ENCODE results near the gene ICAM1. TPM values are rescaled to one million over a fixed set of nuclear protein-coding genes. Genes with fewer than 3 reads are reported as not detected.
"Not testable (repeated sequence)": the region's sequence is repeated elsewhere in the genome, so short reads cannot be mapped to it uniquely, and the experiment has no call there.

ICAM1 gene
- total RNA-seq, 1 donor, result 35.5 TPM

DNA sequence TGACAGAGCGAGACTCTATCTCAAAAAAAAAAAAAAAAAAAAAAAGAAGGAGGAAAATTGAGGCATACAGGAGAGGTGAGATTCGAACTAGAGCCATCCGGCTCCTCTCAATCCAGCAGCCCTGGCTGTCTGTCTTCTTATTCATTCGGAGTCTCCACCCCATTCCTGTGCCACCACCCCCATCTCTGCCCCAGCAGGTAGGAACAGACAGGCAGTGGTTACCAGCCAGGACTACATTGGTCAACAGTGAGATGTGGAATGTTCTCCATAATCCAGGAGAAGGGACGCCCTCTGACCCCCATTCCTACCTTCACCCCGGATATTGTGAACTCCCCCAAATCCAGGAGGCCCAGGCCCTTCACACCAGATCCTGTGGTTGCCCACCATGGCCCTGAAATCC lies 33.2 kb upstream of the ICAM1 start:
- TF ChIP-seq, protein P1, sequence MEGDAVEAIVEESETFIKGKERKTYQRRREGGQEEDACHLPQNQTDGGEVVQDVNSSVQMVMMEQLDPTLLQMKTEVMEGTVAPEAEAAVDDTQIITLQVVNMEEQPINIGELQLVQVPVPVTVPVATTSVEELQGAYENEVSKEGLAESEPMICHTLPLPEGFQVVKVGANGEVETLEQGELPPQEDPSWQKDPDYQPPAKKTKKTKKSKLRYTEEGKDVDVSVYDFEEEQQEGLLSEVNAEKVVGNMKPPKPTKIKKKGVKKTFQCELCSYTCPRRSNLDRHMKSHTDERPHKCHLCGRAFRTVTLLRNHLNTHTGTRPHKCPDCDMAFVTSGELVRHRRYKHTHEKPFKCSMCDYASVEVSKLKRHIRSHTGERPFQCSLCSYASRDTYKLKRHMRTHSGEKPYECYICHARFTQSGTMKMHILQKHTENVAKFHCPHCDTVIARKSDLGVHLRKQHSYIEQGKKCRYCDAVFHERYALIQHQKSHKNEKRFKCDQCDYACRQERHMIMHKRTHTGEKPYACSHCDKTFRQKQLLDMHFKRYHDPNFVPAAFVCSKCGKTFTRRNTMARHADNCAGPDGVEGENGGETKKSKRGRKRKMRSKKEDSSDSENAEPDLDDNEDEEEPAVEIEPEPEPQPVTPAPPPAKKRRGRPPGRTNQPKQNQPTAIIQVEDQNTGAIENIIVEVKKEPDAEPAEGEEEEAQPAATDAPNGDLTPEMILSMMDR (IDR thresholded peaks at IDR 0.05; ENCODE audit: extremely low read depth, low read depth, low read length), result no peak
- Histone ChIP-seq H3K79me2 (ENCODE audit: insufficient read depth, low read length) (no peaks in the 10 kb centered on the region), H2AFZ (ENCODE audit: low read length) (peak overlapping the region; percentile 58), H3K36me3 (ENCODE audit: insufficient read depth, low read length) (no peaks in the 10 kb centered on the region), H3K9me3 (ENCODE audit: low read depth, low read length) (no peaks in the 10 kb centered on the region), H4K20me1 (ENCODE audit: insufficient read depth, low read length) (no peaks in the 10 kb centered on the region), H3K4me2 (ENCODE audit: insufficient read depth, low read length) (peak overlapping the region; percentile 50), H3K27ac (ENCODE audit: low read depth, low read length) (peak overlapping the region; percentile 84), H3K4me1 (ENCODE audit: insufficient read depth, low read length) (peaks cover 19% of the 10 kb centered on the region), H3K27me3 (ENCODE audit: insufficient read depth, low read length) (no peaks in the 10 kb centered on the region), H3K4me3 (ENCODE audit: insufficient read depth, low read length) (no peak overlapping the region)
- no peak for DNase-seq (ENCODE audit: insufficient read length, low spot score, missing footprints)

DNA sequence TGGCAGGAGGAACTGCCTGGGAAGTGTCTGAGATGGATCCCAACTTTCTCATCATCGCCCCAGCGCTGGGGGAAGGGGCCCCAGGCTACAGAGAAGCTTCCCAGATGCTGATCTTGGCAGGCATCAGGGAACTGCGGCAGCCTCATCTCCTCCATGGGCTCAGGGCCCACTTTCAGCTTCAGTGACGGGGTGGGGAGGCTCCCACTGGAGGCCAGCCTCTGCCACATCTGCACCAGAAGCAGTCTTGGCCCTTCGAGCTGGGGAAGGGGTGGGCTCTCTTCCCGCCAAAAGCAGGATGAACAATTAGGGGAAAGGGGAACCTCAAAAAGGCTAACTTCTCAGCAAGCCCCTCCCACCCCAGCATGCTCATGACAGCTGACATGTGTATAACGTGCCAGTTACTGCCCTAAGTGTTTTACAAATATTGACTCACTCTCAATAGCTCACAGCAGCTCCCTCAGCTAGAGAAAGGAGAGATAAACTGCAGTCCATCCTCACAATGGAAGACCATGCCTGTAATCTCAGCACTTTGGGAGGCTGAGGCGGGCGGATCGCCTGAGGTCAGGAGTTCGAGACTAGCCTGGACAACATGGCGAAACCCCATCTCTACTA lies 32.6 kb upstream of the ICAM1 start:
- H3K27ac ChIP-seq (ENCODE audit: low read depth, low read length), result peak overlapping the region; percentile 84
- H3K4me2 ChIP-seq (ENCODE audit: insufficient read depth, low read length), result peak overlapping the region; percentile 50
- H3K4me1 ChIP-seq (ENCODE audit: insufficient read depth, low read length), result peaks cover 19% of the 10 kb centered on the region
- H2AFZ ChIP-seq (ENCODE audit: low read length), result peak overlapping the region; percentile 58
- no peaks in the 10 kb centered on the region for H3K27me3 ChIP-seq (ENCODE audit: insufficient read depth, low read length)
- H3K4me3 ChIP-seq (ENCODE audit: insufficient read depth, low read length), result no peak overlapping the region
- no peaks in the 10 kb centered on the region for H3K79me2 ChIP-seq (ENCODE audit: insufficient read depth, low read length)
- TF ChIP-seq, protein P1 (IDR thresholded peaks at IDR 0.05; ENCODE audit: extremely low read depth, low read depth, low read length), result no peak
- H3K9me3 ChIP-seq (ENCODE audit: low read depth, low read length), result no peaks in the 10 kb centered on the region
- peak; percentile 94 for DNase-seq (ENCODE audit: insufficient read length, low spot score, missing footprints)
- no peaks in the 10 kb centered on the region for H3K36me3 ChIP-seq (ENCODE audit: insufficient read depth, low read length)
- H4K20me1 ChIP-seq (ENCODE audit: insufficient read depth, low read length), result no peaks in the 10 kb centered on the region

DNA sequence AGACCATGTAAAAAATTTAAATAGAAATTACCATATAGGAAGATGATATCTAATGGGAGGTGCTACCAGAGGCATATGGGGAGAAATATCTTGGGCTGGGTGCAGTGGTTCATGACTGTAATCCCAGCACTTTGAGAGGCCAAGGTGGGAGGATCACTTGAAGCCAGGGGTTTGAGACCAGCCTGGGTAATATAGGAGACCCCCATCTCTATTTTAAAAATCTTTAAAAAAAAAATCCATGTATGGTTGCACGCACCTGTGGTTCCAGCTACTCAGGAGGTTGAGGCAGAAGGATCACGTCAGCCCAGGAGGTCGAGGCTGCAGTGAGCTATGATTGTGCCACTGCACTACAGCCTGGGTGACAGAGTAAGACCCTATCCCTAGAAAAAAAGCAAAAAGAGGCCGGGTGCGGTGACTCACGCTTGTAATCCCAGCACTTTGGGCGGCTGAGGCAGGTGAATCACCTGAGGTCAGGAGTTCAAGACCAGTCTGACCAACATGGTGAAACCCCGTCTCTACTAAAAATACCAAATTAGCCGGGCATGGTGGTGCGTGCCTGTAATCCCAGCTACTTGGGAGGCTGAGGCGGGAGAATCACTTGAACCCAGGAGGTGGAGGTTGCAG lies 29.0 kb upstream of the ICAM1 start:
- H3K36me3 ChIP-seq (ENCODE audit: insufficient read depth, low read length); H3K79me2 ChIP-seq (ENCODE audit: insufficient read depth, low read length); DNase-seq (ENCODE audit: insufficient read length, low spot score, missing footprints); H3K27me3 ChIP-seq (ENCODE audit: insufficient read depth, low read length); H3K27ac ChIP-seq (ENCODE audit: low read depth, low read length); H3K4me2 ChIP-seq (ENCODE audit: insufficient read depth, low read length); H3K4me3 ChIP-seq (ENCODE audit: insufficient read depth, low read length); H3K9me3 ChIP-seq (ENCODE audit: low read depth, low read length); H2AFZ ChIP-seq (ENCODE audit: low read length); H4K20me1 ChIP-seq (ENCODE audit: insufficient read depth, low read length): not testable (repeated sequence)
- H3K4me1 ChIP-seq (ENCODE audit: insufficient read depth, low read length), result peaks cover 13% of the 10 kb centered on the region

DNA sequence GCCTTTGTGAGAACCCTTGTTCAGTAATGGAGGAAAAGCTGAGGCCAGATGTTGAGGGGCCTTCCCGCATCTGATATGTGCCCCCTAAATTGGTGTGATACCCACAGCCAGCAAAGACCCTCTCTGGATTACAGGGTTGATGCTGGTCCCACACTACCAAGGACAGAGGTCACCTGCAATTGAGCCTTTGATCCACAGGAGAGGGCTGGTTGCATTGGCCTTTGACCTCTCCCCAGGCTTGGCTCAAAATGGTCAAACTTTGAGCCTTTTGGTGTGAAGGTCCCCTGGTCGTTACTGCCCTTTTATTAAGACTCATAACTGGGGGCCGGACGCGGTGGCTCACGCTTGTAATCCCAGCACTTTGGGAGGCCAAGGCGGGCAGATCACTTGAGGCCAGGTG lies 27.3 kb upstream of the ICAM1 start:
- Histone ChIP-seq H3K4me1 (ENCODE audit: insufficient read depth, low read length) (peaks cover 5% of the 10 kb centered on the region), H3K27ac (ENCODE audit: low read depth, low read length) (no peak overlapping the region), H3K4me2 (ENCODE audit: insufficient read depth, low read length) (no peak overlapping the region), H3K36me3 (ENCODE audit: insufficient read depth, low read length) (no peaks in the 10 kb centered on the region), H2AFZ (ENCODE audit: low read length) (no peak overlapping the region), H3K27me3 (ENCODE audit: insufficient read depth, low read length) (no peaks in the 10 kb centered on the region), H4K20me1 (ENCODE audit: insufficient read depth, low read length) (no peaks in the 10 kb centered on the region), H3K4me3 (ENCODE audit: insufficient read depth, low read length) (no peak overlapping the region), H3K79me2 (ENCODE audit: insufficient read depth, low read length) (no peaks in the 10 kb centered on the region), H3K9me3 (ENCODE audit: low read depth, low read length) (no peaks in the 10 kb centered on the region)
- no peak for DNase-seq (ENCODE audit: insufficient read length, low spot score, missing footprints)
- TF ChIP-seq, protein P1 (IDR thresholded peaks at IDR 0.05; ENCODE audit: extremely low read depth, low read depth, low read length), result no peak
